Parathyroid adenoma (tissue), 2 donors: Measurements from ENCODE around the gene CTNND2.

Source experiments
- H2AFZ ChIP-seq: fragments of 300-600 bp; sonication (generic); one replicate; pipeline ENCODE4 v1.7.0; 2017; ENCODE audit warnings: antibody characterized with exemption, mild to moderate bottlenecking
- H3K27ac ChIP-seq: fragments of 300-600 bp; sonication (generic); one replicate; pipeline ENCODE4 v1.7.0; 2017
- H3K27me3 ChIP-seq: fragments of 300-600 bp; sonication (generic); one replicate; pipeline ENCODE4 v1.7.0; 2017; ENCODE audit warnings: low read length; ENCODE audit not compliant: control insufficient read depth, insufficient read depth
- H3K36me3 ChIP-seq: fragments of 300-600 bp; sonication (generic); one replicate; pipeline ENCODE4 v1.7.0; 2017; ENCODE audit warnings: low read length; ENCODE audit not compliant: control insufficient read depth, insufficient read depth
- H3K4me1 ChIP-seq: fragments of 300-600 bp; sonication (generic); one replicate; pipeline ENCODE4 v1.7.0; 2017; ENCODE audit warnings: control low read depth
- H3K4me2 ChIP-seq: fragments of 300-600 bp; sonication (generic); one replicate; pipeline ENCODE4 v1.7.0; 2017; ENCODE audit warnings: low read length
- H3K4me3 ChIP-seq: fragments of 300-600 bp; sonication (generic); one replicate; pipeline ENCODE4 v1.7.0; 2017; ENCODE audit warnings: low read depth, low read length
- H3K79me2 ChIP-seq: fragments of 300-600 bp; sonication (generic); one replicate; pipeline ENCODE4 v1.7.0; 2017; ENCODE audit warnings: control low read depth
- H3K9ac ChIP-seq: fragments of 300-600 bp; sonication (generic); one replicate; pipeline ENCODE4 v1.7.0; 2017; ENCODE audit warnings: mild to moderate bottlenecking
- H3K9me3 ChIP-seq: fragments of 300-600 bp; sonication (generic); one replicate; pipeline ENCODE4 v1.7.0; 2017; ENCODE audit warnings: low read length; ENCODE audit not compliant: control insufficient read depth
- TF ChIP-seq, protein P1 (sequence below): fragments of 300-600 bp; sonication (generic); IDR thresholded peaks from one replicate; pipeline ENCODE4 v1.7.0; 2017; ENCODE audit warnings: antibody characterized with exemption, mild to moderate bottlenecking
- donor health status: primary hyperparathyroidism.

The CTNND2 gene

DNA sequence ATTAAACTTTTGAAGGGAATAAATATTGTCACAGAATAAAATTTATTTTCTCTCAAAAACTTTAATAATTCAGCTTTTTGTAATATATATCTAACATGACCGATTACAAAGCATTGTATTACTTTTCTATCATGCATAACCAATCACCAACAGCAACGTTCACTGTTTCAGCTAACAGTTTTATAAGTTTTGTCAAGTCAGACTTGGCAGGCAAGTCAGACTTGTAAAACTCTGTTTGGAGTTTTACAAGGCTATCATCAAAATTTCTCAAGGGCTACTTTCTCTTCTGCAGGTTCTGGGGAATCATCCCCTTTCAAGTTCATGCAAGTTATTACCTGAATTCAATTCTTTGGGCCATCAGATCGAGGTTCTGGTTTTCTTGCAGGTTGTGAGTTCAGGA lies 347.2 kb downstream of the CTNND2 start:
- Histone ChIP-seq H3K27me3 (no peaks in the 10 kb centered on the region), H3K36me3 (no peaks in the 10 kb centered on the region), H3K4me1 (no peaks in the 10 kb centered on the region), H2AFZ (no peak overlapping the region), H3K27ac (no peak overlapping the region), H3K4me2 (no peak overlapping the region), H3K9ac (no peak overlapping the region), H3K9me3 (no peaks in the 10 kb centered on the region), H3K79me2 (no peaks in the 10 kb centered on the region), H3K4me3 (no peak overlapping the region)
- TF ChIP-seq, protein P1, sequence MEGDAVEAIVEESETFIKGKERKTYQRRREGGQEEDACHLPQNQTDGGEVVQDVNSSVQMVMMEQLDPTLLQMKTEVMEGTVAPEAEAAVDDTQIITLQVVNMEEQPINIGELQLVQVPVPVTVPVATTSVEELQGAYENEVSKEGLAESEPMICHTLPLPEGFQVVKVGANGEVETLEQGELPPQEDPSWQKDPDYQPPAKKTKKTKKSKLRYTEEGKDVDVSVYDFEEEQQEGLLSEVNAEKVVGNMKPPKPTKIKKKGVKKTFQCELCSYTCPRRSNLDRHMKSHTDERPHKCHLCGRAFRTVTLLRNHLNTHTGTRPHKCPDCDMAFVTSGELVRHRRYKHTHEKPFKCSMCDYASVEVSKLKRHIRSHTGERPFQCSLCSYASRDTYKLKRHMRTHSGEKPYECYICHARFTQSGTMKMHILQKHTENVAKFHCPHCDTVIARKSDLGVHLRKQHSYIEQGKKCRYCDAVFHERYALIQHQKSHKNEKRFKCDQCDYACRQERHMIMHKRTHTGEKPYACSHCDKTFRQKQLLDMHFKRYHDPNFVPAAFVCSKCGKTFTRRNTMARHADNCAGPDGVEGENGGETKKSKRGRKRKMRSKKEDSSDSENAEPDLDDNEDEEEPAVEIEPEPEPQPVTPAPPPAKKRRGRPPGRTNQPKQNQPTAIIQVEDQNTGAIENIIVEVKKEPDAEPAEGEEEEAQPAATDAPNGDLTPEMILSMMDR, result no peak

DNA sequence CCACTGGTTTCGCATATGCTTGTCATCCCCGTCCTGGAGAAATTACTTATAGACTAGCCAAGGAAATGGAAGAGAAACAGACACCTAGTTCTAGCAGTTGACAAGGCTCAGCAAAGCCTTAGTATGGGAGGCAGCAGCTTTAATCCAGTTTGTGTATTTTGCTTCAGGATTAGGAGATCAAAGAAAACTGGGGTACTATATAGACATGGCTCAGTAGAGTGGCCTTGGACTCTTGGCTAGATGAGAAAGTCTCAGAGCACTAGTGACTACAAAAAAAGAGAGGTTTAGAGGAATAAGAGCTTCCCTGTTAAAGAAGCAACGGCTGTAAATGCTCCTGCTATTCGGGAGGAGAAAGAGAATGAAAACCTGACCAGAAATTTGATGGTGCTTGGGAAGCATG lies 349.1 kb downstream of the CTNND2 start:
- H3K9ac ChIP-seq, result no peak overlapping the region
- H3K9me3 ChIP-seq, result no peaks in the 10 kb centered on the region
- H3K4me2 ChIP-seq, result no peak overlapping the region
- H2AFZ ChIP-seq, result no peak overlapping the region
- H3K4me1 ChIP-seq, result no peaks in the 10 kb centered on the region
- no peaks in the 10 kb centered on the region for H3K27me3 ChIP-seq
- no peak overlapping the region for H3K27ac ChIP-seq
- TF ChIP-seq, protein P1, result no peak
- H3K36me3 ChIP-seq, result no peaks in the 10 kb centered on the region
- no peaks in the 10 kb centered on the region for H3K79me2 ChIP-seq
- no peak overlapping the region for H3K4me3 ChIP-seq

DNA sequence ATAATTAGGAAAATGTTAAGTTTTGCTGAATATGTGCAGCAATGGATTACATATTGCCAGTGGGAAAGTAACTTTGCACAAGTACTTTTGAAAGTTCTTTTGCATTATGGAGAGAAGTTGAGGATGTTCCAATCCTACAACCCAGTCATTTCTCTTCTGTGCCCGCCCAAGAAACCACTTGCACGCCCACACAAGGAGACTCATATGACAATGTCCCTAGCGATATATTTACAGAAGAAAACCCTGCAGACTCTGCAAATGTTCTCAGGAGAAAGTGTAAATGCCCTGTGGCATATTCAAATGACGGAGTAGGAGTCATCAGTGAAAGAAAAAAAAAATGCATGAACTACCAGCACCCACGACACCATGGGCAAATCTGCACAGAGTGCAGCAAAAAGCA lies 356.5 kb downstream of the CTNND2 start:
- TF ChIP-seq, protein P1, result no peak
- Histone ChIP-seq H3K36me3 (no peaks in the 10 kb centered on the region), H3K27ac (no peak overlapping the region)

DNA sequence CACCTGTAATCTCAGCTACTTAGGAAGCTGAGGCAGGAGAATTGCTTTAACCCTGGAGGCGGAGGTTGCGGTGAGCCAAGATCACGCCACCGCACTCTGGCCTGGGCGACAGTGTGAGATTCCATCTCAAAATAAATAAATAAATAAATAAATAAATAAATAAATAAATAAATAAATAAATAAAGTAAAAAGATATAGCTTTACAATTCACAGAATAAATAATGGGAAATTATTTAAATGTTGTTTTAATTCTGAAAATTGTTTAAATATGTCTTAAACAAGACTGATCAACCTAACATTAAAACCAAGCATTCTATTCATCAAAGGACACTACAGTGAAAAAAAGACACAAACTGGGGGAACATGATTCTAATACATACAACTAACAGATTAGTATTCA lies 357.1 kb downstream of the CTNND2 start:
- TF ChIP-seq, protein P1, result no peak
- no peak overlapping the region for H2AFZ ChIP-seq

More for the DNA sequence above, 356.5 kb downstream of the CTNND2 start:
- no peak overlapping the region for H3K4me2 ChIP-seq
- no peaks in the 10 kb centered on the region for H3K4me1 ChIP-seq
- no peak overlapping the region for H2AFZ ChIP-seq
- peaks cover 2% of the 10 kb centered on the region for H3K27me3 ChIP-seq
- H3K4me3 ChIP-seq, result no peak overlapping the region
- no peaks in the 10 kb centered on the region for H3K9me3 ChIP-seq
- no peak overlapping the region for H3K9ac ChIP-seq
- no peaks in the 10 kb centered on the region for H3K79me2 ChIP-seq

DNA sequence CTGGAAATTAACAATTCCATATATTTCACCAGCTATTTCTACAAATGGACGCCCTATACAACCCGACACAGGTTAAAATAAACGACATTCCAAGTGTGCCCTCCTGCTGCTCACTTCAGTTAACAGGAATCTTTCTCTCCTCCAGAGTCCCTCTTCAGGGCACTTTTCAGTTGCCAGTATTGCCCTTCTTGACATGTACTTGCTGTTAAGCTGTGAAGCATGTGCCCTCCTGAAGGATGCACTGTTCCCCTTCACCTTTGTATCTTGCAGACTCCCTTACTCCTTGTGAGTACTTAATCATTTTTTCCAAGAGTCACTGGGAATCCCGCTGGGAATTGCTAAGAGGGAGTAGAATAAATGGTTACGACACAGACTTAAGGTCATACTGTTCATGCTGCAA lies 364.1 kb downstream of the CTNND2 start:
- H3K79me2 ChIP-seq, result no peaks in the 10 kb centered on the region

More for the DNA sequence above, 357.1 kb downstream of the CTNND2 start:
- Histone ChIP-seq H3K4me3 (no peak overlapping the region), H3K4me1 (no peaks in the 10 kb centered on the region), H3K9me3 (no peaks in the 10 kb centered on the region), H3K36me3 (no peaks in the 10 kb centered on the region), H3K27ac (no peak overlapping the region), H3K27me3 (peaks cover 5% of the 10 kb centered on the region), H3K9ac (no peak overlapping the region), H3K79me2 (no peaks in the 10 kb centered on the region), H3K4me2 (no peak overlapping the region)

More for the DNA sequence above, 364.1 kb downstream of the CTNND2 start:
- Histone ChIP-seq H3K9me3 (no peaks in the 10 kb centered on the region), H3K27ac (no peak overlapping the region), H3K27me3 (peaks cover 5% of the 10 kb centered on the region), H3K4me2 (no peak overlapping the region), H3K4me3 (no peak overlapping the region), H3K36me3 (no peaks in the 10 kb centered on the region), H3K9ac (no peak overlapping the region), H3K4me1 (no peaks in the 10 kb centered on the region), H2AFZ (no peak overlapping the region)
- TF ChIP-seq, protein P1, result no peak
